Stomach (tissue), 19 donors: ENCODE results near the gene RPL26. TPM values are rescaled to one million over a fixed set of nuclear protein-coding genes. Genes with fewer than 3 reads are reported as not detected.

Experiments
- DNase-seq, 2 donors: peaks; one replicate each; pipeline versions ENCODE4 v3.0.0 to v3.0.0-alpha.2; 2013 to 2019
- H3K27ac ChIP-seq, 5 donors: fragments of 200-600 bp in 4 of 5; sonication (generic) in 4 of 5; one replicate each; pipeline ENCODE4 v1.5.1; 2013 to 2019; ENCODE audit warnings: mild to moderate bottlenecking in 1 of 5, moderate library complexity in 1 of 5
- H3K27me3 ChIP-seq, 3 donors: fragments of 200-600 bp; sonication (generic); one replicate each; pipeline ENCODE4 v1.5.1; 2017 to 2019; ENCODE audit warnings: mixed run types in 1 of 3
- H3K36me3 ChIP-seq, 4 donors: fragments of 200-600 bp; sonication (generic); 1 replicate in 3 of 4; 2 replicates in 1 of 4; pipeline ENCODE4 v1.5.1; 2016 to 2019
- H3K4me1 ChIP-seq, 4 donors: fragments of 200-600 bp; sonication (generic); one replicate each; pipeline ENCODE4 v1.5.1; 2016 to 2019
- H3K4me3 ChIP-seq, 4 donors: fragments of 200-600 bp; sonication (generic) in 3 of 4; one replicate each; pipeline ENCODE4 v1.5.1; 2016 to 2019; ENCODE audit warnings: mild to moderate bottlenecking in 1 of 4
- H3K9me3 ChIP-seq, 4 donors: fragments of 200-600 bp; sonication (generic); one replicate each; pipeline ENCODE4 v1.5.1; 2016 to 2019
- EP300 ChIP-seq: sonication (generic); formaldehyde crosslinking; IDR thresholded peaks from one replicate; pipeline ENCODE4 v1.6.1; 2017; ENCODE audit warnings: antibody characterized with exemption
- POLR2A ChIP-seq, 4 donors: fragments of 450-650 bp; IDR thresholded peaks; one replicate each; pipeline ENCODE4 v1.6.1; 2016; ENCODE audit warnings: antibody characterized with exemption in 4 of 4, control low read depth in 2 of 4, mild to moderate bottlenecking in 1 of 4, moderate library complexity in 1 of 4
- POLR2AphosphoS5 ChIP-seq, 3 donors: sonication (generic); formaldehyde crosslinking; IDR thresholded peaks; one replicate each; pipeline ENCODE4 v1.6.1; 2016; ENCODE audit warnings: antibody characterized with exemption in 3 of 3
- WGBS, 5 donors: extraction: QIAGEN DNeasy Blood & Tissue Kit in 3 of 5; methylation state at CpG; one replicate each; pipeline versions ENCODE4 v1.1.5 to v1.1.7; 2013 to 2018; 5-methylcytosine and 5-hydroxymethylcytosine counted together
- intact Hi-C: fragments of 100-400 bp; cut with DNase I; formaldehyde crosslinking; loops from one replicate; pipeline ENCODE4 v1.15.1; 2023; ENCODE audit warnings: low total_unique reads
- long read RNA-seq, 10 donors: transcript quantifications; one replicate each; lab custom pipeline, GENCODE V29; 2026
- polyA plus RNA-seq, 3 donors: library from polyadenylated mRNA; stranded (reverse); fragments of 200-250 nt; gene quantifications; one replicate each; pipeline ENCODE4 v1.2.3, GENCODE V29; 2013
- total RNA-seq, 5 donors: library from RNA; depleted of rRNA; stranded (reverse); fragments of >200 nt; gene quantifications; one replicate each; pipeline versions ENCODE4 v1.1.0 to v1.2.3, GENCODE V29; 2014 to 2016
- TF ChIP-seq, protein P1 (sequence below), 7 experiments: fragments of 450-650 bp in 4 of 7; fragments of 200-600 bp in 3 of 7; sonication (generic) in 3 of 7; IDR thresholded peaks; one replicate each; pipeline ENCODE4 v1.5.1; 2016 to 2019; ENCODE audit warnings: antibody characterized with exemption in 7 of 7, control low read depth in 2 of 7, mild to moderate bottlenecking in 1 of 7
- donor health status: healthy with polysubstance abuse.
- donor health status: Bipolar disorder and iron deficiency.
- donor health status: healthy.

The RPL26 gene
- total RNA-seq (1,000 to 10,000 TPM in 4 of 5 donors, 100 to 1,000 TPM in 1; 506 to 3,830 (median 2,422) TPM), polyA plus RNA-seq (1,000 to 10,000 TPM; 4,166 to 5,414 (median 4,286) TPM)
- long read RNA-seq, donor 1, transcript RPL26-203 (2 exons, 569 nt) = minor isoform, 6 of 748 reads
- long read RNA-seq, donor 1, transcript RPL26-204 (3 exons, 1,002 nt) = minor isoform, 16 of 748 reads
- long read RNA-seq, donor 1, transcript RPL26-202 (2 exons, 456 nt) = minor isoform, 31 of 748 reads
- long read RNA-seq, donor 1, transcript RPL26-214 (4 exons, 528 nt) = major isoform, 482 of 748 reads
- long read RNA-seq, donor 1, partial matches to known transcripts = 179 of 748 reads
- long read RNA-seq, donor 1, other reads (novel, unspliced or antisense) = 25 of 748 reads
- long read RNA-seq, donor 2, transcript RPL26-214 (4 exons, 528 nt) = major isoform, 654 of 979 reads
- long read RNA-seq, donor 2, transcript RPL26-203 (2 exons, 569 nt) = minor isoform, 7 of 979 reads
- long read RNA-seq, donor 2, transcript RPL26-204 (3 exons, 1,002 nt) = minor isoform, 11 of 979 reads
- long read RNA-seq, donor 2, transcript RPL26-202 (2 exons, 456 nt) = minor isoform, 15 of 979 reads
- long read RNA-seq, donor 2, partial matches to known transcripts = 254 of 979 reads
- long read RNA-seq, donor 2, other reads (novel, unspliced or antisense) = 33 of 979 reads
- long read RNA-seq, donor 3, transcript RPL26-204 (3 exons, 1,002 nt) = minor isoform, 24 of 1,082 reads
- long read RNA-seq, donor 3, transcript RPL26-214 (4 exons, 528 nt) = major isoform, 772 of 1,082 reads
- long read RNA-seq, donor 3, transcript RPL26-203 (2 exons, 569 nt) = minor isoform, 7 of 1,082 reads
- long read RNA-seq, donor 3, transcript RPL26-202 (2 exons, 456 nt) = minor isoform, 47 of 1,082 reads
- long read RNA-seq, donor 3, partial matches to known transcripts = 188 of 1,082 reads
- long read RNA-seq, donor 3, other reads (novel, unspliced or antisense) = 33 of 1,082 reads
- long read RNA-seq, donor 4, transcript RPL26-202 (2 exons, 456 nt) = minor isoform, 10 of 148 reads
- long read RNA-seq, donor 4, transcript RPL26-204 (3 exons, 1,002 nt) = minor isoform, 5 of 148 reads
- long read RNA-seq, donor 4, transcript RPL26-214 (4 exons, 528 nt) = major isoform, 104 of 148 reads
- long read RNA-seq, donor 4, partial matches to known transcripts = 26 of 148 reads
- long read RNA-seq, donor 4, other reads (novel, unspliced or antisense) = 0 of 148 reads
- long read RNA-seq, donor 5, transcript RPL26-203 (2 exons, 569 nt) = minor isoform, 11 of 1,323 reads
- long read RNA-seq, donor 5, transcript RPL26-202 (2 exons, 456 nt) = minor isoform, 64 of 1,323 reads
- long read RNA-seq, donor 5, transcript RPL26-204 (3 exons, 1,002 nt) = minor isoform, 47 of 1,323 reads
- long read RNA-seq, donor 5, transcript RPL26-214 (4 exons, 528 nt) = major isoform, 947 of 1,323 reads
- long read RNA-seq, donor 5, partial matches to known transcripts = 184 of 1,323 reads
- long read RNA-seq, donor 5, other reads (novel, unspliced or antisense) = 58 of 1,323 reads
- long read RNA-seq, donor 6, transcript RPL26-204 (3 exons, 1,002 nt) = minor isoform, 63 of 3,001 reads
- long read RNA-seq, donor 6, transcript RPL26-214 (4 exons, 528 nt) = major isoform, 2,027 of 3,001 reads
- long read RNA-seq, donor 6, transcript RPL26-202 (2 exons, 456 nt) = minor isoform, 59 of 3,001 reads
- long read RNA-seq, donor 6, transcript RPL26-203 (2 exons, 569 nt) = minor isoform, 27 of 3,001 reads
- long read RNA-seq, donor 6, partial matches to known transcripts = 657 of 3,001 reads
- long read RNA-seq, donor 6, other reads (novel, unspliced or antisense) = 138 of 3,001 reads
- long read RNA-seq, donor 7, transcript RPL26-208 (2 exons, 534 nt) = minor isoform, 15 of 1,707 reads
- long read RNA-seq, donor 7, transcript RPL26-204 (3 exons, 1,002 nt) = minor isoform, 61 of 1,707 reads
- long read RNA-seq, donor 7, transcript RPL26-202 (2 exons, 456 nt) = minor isoform, 100 of 1,707 reads
- long read RNA-seq, donor 7, transcript RPL26-214 (4 exons, 528 nt) = major isoform, 1,146 of 1,707 reads
- long read RNA-seq, donor 7, partial matches to known transcripts = 308 of 1,707 reads
- long read RNA-seq, donor 7, other reads (novel, unspliced or antisense) = 59 of 1,707 reads
- long read RNA-seq, donor 8, transcript RPL26-204 (3 exons, 1,002 nt) = minor isoform, 36 of 1,674 reads
- long read RNA-seq, donor 8, transcript RPL26-214 (4 exons, 528 nt) = major isoform, 1,220 of 1,674 reads
- long read RNA-seq, donor 8, transcript RPL26-202 (2 exons, 456 nt) = minor isoform, 64 of 1,674 reads
- long read RNA-seq, donor 8, partial matches to known transcripts = 269 of 1,674 reads
- long read RNA-seq, donor 8, other reads (novel, unspliced or antisense) = 71 of 1,674 reads
- long read RNA-seq, donor 9, transcript RPL26-204 (3 exons, 1,002 nt) = minor isoform, 69 of 1,918 reads
- long read RNA-seq, donor 9, transcript RPL26-203 (2 exons, 569 nt) = minor isoform, 14 of 1,918 reads
- long read RNA-seq, donor 9, transcript RPL26-214 (4 exons, 528 nt) = major isoform, 1,231 of 1,918 reads
- long read RNA-seq, donor 9, transcript RPL26-202 (2 exons, 456 nt) = minor isoform, 161 of 1,918 reads
- long read RNA-seq, donor 9, partial matches to known transcripts = 364 of 1,918 reads
- long read RNA-seq, donor 9, other reads (novel, unspliced or antisense) = 65 of 1,918 reads
- long read RNA-seq, donor 10, transcript RPL26-214 (4 exons, 528 nt) = major isoform, 501 of 683 reads
- long read RNA-seq, donor 10, transcript RPL26-202 (2 exons, 456 nt) = minor isoform, 20 of 683 reads
- long read RNA-seq, donor 10, transcript RPL26-204 (3 exons, 1,002 nt) = minor isoform, 14 of 683 reads
- long read RNA-seq, donor 10, transcript RPL26-203 (2 exons, 569 nt) = minor isoform, 9 of 683 reads
- long read RNA-seq, donor 10, partial matches to known transcripts = 111 of 683 reads
- long read RNA-seq, donor 10, other reads (novel, unspliced or antisense) = 26 of 683 reads

DNA sequence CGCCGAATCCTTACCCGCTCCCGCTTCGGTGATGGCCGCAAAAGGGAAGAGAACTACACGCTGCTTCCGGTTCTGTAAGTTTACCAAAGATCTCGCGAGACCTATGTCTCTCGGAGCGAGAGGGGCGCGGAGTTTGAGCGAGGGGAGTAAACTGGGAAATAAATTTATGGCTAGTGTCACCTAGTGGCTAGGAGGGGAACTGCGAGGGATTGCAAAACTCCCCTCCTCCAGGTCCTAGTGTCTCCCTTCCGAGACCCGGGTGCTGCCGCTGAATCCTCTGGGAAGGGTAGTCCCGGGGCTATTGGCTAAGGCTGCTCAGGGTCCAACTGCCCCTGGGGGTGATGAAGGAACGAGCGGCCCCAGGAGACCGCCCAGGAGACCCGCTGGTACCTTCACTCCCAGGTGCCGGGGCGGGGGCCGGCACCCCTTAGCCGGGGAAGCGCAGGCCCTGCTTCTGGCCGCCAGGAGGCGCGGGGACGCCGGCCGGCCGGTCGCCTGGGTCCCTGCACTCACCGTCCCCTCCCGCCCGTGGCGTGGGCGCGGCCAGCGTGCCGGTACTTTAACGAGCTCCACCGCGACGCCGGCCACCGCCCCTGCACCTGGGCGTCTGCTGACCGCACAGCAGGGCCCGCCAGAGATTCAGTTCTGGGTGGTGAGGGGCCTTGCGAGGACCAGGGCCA, at the start of gene RPL26:
Gene RPL26 (minus strand): TSS at position 51 of the 680 bp plus-strand sequence. CDS start 883 bp downstream, outside the sequence.
- Histone ChIP-seq H3K36me3 (peaks cover 32 to 38% (median 36%) of the 10 kb centered on the region in 4 donors), H3K4me3 (peak within 1 kb of the TSS; percentile 74 to 85 (median 82)), H3K27ac (peak within 1 kb of the TSS; percentile 86 to 95 (median 92)), H3K9me3 (no peaks in the 10 kb centered on the region), H3K4me1 (peaks cover 23 to 58% (median 45%) of the 10 kb centered on the region in 4 donors), H3K27me3 (no peaks in the 10 kb centered on the region)
- TF ChIP-seq, protein P1, sequence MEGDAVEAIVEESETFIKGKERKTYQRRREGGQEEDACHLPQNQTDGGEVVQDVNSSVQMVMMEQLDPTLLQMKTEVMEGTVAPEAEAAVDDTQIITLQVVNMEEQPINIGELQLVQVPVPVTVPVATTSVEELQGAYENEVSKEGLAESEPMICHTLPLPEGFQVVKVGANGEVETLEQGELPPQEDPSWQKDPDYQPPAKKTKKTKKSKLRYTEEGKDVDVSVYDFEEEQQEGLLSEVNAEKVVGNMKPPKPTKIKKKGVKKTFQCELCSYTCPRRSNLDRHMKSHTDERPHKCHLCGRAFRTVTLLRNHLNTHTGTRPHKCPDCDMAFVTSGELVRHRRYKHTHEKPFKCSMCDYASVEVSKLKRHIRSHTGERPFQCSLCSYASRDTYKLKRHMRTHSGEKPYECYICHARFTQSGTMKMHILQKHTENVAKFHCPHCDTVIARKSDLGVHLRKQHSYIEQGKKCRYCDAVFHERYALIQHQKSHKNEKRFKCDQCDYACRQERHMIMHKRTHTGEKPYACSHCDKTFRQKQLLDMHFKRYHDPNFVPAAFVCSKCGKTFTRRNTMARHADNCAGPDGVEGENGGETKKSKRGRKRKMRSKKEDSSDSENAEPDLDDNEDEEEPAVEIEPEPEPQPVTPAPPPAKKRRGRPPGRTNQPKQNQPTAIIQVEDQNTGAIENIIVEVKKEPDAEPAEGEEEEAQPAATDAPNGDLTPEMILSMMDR (IDR thresholded peaks at IDR 0.05) = peak in 6 of 7 experiments; percentile 98 to 100 (median 99)
- TF ChIP-seq POLR2A (IDR thresholded peaks at IDR 0.05) (peak in 2 of 4 donors; percentile 51 to 67), EP300 (no peak), POLR2AphosphoS5 (IDR thresholded peaks at IDR 0.05) (peak; percentile 91 to 98 (median 93))
- intact Hi-C loops = no loop called here
- WGBS, 5 donors = 0 to 1% (median 0%) methylated on average over 23 to 55 of the region's 55 CpGs
- peak; percentile 96 to 99 for DNase-seq

DNA sequence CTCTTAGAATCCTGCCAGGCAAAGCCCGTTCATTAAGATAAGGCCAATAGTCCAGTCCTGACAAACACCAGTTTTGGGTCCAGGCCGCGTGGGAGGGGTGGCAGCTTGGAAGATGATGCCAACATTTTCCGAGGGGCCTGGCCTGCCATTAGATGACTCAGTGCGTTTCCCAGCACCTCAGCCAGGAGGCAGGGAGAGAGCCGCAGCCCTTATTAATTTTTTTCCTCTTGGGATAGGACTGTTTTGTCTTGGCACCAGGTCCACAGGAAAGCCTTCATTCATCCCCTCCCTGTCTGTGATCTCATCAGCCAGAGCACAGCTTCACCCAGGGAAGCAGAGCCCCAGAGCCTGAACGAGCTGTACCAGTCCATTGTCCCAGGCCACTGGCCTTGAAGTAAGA, 48.0 kb upstream of the RPL26 start:
- peak overlapping the region in 4 of 5 donors; percentile 22 to 57 (median 38) for H3K27ac ChIP-seq
- WGBS, 5 donors = 49 to 75% (median 61%) methylated on average over 7 of the region's 7 CpGs
- no peak overlapping the region for H3K4me3 ChIP-seq
- peak in 1 of 2 donors; percentile 44 for DNase-seq
- peaks cover 0 to 11% (median 4%) of the 10 kb centered on the region in 4 donors for H3K4me1 ChIP-seq
- no peaks in the 10 kb centered on the region for H3K36me3 ChIP-seq
- H3K27me3 ChIP-seq = no peaks in the 10 kb centered on the region
- TF ChIP-seq POLR2A (IDR thresholded peaks at IDR 0.05) (no peak), POLR2AphosphoS5 (IDR thresholded peaks at IDR 0.05) (peak in 1 of 3 donors; percentile 26)
- TF ChIP-seq, protein P1 (IDR thresholded peaks at IDR 0.05) = no peak
- intact Hi-C loops = no loop called here
- H3K9me3 ChIP-seq = no peaks in the 10 kb centered on the region
